ENCODE results near the gene SLC32A1.
A peak's percentile ranks its signal among the peaks of the same experiment; 100 is the strongest.

SLC32A1 gene

GRCh38 chr20:38725931-38726803, 1.9 kb downstream of the SLC32A1 start:
- DNase-seq = no peak

- DNase-seq = no peak
Measured at GRCh38 chr20:38726804-38727606, 2.7 kb downstream of the SLC32A1 start.

DNA sequence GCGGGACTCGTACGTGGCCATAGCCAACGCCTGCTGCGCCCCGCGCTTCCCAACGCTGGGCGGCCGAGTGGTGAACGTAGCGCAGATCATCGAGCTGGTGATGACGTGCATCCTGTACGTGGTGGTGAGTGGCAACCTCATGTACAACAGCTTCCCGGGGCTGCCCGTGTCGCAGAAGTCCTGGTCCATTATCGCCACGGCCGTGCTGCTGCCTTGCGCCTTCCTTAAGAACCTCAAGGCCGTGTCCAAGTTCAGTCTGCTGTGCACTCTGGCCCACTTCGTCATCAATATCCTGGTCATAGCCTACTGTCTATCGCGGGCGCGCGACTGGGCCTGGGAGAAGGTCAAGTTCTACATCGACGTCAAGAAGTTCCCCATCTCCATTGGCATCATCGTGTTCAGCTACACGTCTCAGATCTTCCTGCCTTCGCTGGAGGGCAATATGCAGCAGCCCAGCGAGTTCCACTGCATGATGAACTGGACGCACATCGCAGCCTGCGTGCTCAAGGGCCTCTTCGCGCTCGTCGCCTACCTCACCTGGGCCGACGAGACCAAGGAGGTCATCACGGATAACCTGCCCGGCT, 3.4 kb downstream of the SLC32A1 start:
- DNase-seq = no peak

GRCh38 chr20:38728191-38728781, 4.0 kb downstream of the SLC32A1 start:
- no peak for DNase-seq

DNA sequence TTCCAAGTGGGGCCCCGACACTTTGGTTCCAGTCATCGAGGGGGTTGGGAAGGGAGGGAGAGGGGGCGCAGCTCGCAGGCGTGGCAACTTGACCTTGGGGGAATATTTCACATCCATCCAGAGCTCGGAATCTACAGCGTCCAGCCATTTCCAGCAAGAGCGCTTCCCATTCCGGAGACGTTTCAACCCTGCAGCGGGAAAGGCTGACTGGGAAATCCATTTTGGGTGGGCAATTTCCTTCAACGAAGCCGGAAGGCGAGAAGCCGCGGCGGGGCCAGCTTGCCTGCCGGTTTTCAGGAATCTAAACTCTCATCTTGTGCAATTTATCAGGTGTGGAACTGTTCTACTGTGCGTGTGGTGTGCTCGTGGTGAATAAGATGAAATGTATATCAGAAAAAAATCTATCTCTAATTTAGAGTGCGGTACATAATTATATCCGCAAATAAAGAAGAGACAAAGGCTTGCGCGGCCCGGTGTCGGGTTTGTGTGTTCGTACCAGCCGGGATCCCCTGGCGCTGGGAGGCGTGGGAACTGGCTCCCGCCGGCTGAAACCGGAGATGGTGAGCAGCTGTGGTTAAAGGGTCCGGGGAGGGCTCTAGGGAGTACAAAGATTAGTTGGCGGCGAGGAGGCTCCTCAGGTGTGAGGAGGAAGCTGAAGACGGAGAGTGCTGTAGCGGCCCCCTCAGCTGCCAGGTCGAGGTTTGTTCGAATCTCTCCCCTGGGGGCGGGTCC, 4.8 kb downstream of the SLC32A1 start:
- no peak for DNase-seq

DNA sequence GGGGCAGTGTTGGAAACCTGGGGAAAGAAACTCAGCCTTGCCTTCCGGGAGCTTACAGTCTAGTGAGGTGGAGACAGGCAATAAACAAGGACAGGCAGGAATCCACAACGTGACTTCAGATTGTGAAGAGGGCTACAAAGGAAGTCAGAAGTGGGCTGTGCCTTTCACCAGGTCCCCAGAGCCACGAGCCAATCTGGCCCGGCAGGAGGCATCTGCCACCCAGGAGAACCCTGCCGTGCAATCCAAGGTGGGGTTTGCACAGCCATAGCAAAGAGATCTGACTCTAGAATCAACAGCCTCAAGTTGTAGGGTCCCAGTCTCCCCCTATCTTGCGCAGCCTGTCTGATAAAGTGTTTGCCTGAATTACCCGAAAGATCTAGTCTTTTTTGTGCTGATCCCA, 5.5 kb downstream of the SLC32A1 start:
- DNase-seq = no peak

DNA sequence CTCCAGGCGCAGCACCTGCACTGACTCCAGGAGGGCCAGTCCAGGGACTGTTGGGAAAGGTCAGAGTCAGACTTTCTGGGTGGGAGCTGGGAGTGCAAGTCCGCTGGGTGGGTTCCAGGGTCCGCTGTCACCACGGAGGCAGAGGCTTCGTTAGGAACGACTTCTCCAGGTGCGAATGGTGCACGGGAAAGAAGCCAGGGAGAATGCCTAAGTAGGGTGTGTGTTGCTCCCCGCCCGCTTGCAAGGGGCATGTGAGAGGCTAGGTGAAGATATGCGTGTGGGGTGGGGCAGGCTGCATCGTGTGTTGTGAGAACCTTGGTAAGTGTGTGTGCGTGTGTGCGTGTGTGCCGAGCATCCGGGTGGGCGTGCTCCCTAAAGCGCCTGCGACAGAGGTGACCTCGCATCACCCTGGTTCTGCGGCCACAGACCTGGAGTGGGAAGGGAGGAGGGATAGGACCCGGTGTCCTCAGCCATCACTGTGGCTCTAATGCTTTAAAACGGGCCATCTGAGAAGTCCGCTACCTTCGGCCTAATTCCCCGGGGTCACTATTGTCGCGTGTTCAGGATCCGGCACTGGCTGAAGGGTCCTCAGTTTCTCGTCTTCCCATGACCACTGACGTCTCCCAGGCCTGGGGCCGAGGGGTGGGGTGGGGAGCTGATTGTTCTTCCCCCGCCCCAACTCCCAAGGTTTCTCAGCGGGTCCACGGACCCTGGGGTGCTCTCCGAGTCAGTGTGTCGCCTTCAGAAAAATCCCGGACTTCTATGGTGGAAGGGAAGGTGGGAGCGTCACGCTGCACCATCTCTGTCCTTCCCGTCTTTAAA, 6.1 kb downstream of the SLC32A1 start:
- no peak for DNase-seq

- peak; percentile 32 for DNase-seq
Measured at GRCh38 chr20:38730989-38731737, 6.9 kb downstream of the SLC32A1 start.

GRCh38 chr20:38731738-38732113, 7.4 kb downstream of the SLC32A1 start:
- DNase-seq = no peak

DNA sequence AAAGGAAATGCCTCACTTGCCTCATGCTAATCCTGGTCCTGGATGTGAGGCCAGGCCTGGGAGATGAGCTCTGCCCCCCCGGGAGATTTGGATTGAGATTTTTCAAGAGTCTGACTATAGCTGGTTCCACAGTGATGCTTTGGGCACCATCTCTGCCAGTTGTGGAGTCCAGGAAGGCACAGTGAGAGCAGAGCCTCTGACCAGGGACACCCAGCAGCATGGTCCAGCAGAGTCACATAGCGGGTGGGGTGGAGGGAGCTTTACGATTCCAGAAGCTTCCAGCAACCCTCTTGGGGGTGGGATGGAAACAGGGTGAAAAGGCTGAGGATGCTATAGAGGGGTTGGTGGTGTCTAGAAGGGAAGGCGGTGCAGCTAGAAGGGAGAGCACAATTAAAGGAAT, 8.7 kb downstream of the SLC32A1 start:
- DNase-seq = no peak

DNA sequence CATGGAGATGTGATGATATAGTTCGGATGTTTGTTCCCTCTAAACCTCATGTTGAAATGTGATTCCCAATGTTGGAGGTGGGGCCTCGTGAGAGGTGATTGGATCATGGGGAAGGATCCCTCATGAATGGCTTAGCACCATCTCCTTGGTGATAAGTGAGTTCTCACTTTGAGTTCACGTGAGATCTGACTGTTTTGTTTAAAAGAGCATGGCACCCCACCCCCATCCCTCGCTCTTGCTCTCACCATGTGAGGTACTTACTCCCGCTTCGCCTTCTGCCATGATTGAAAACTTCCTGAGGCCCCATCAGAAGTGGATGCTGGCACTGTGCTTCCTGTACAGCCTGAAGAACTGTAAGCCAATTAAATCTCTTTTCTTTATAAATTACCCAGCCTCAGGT, 10.9 kb downstream of the SLC32A1 start:
- DNase-seq = no peak

GRCh38 chr20:38737887-38738286, 13.6 kb downstream of the SLC32A1 start:
- DNase-seq = no peak

- no peak for DNase-seq
Measured at GRCh38 chr20:38745757-38746156, 21.5 kb downstream of the SLC32A1 start.

DNA sequence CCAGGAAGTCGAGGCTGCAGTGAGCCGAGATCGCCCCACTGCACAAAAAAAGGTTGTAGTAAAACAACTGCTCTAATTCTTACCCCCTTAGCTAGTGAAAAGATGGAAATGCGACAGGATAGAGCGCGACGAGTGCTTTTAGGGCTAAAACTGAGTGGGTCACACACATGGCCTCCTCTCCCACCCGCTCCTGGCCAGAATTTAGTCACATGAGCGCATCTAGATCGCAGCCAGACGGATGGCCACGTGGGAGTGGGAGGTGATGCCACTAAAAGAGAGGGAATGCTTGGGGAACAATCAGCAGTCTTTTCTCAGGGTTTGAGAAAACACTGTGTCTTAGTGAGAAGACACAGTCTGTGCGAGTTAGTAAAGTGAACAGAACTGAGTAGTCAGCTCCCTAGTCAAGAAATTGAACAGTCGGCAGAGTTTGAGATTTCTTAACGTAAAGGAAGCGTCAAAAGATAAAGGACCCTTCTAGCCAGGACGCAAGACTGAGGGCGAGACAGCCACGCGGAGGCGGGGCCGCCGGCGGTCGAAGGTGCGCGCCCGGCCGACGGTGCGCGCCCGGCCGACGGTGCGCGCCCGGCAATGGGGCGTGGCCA, 23.3 kb downstream of the SLC32A1 start:
- no peak for DNase-seq

DNA sequence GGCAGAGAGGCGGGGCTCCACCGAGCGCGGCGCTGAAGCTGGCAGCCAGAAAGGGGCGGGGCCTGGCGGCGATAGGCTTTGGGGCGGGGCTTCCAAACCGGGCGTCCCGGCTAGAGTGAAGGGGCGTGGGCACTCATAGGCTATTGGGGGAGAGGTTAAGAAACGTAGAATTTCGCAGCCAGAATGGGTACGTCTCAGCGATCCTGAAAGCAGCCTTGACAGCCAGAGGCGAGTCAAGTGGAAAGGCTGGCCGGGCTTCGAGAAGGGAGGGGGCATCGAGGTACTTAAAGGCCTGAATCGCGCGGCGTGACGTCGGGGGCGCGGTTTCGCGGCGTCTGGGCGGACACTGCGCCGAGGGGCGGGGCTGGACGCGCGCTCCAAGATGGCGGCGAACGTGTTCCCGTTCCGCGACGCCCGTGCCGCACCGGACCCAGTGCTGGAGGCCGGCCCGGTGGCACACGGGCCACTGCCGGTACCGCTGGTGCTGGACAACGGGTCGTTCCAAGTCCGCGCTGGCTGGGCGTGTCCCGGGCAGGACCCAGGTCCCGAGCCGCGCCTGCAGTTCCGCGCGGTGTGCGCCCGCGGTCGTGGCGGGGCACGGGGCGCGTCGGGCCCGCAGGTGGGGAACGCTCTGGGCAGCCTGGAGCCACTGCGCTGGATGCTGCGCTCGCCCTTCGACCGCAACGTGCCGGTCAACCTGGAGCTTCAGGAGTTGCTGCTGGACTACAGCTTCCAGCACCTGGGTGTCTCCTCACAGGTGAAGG, 24.0 kb downstream of the SLC32A1 start, which contains the start of gene ACTR5:
ACTR5 (plus strand) TSS at position 364 of the 764 bp plus-strand sequence; CDS start at position 383, 19 bp downstream.
- peak; percentile 69 for DNase-seq

DNA sequence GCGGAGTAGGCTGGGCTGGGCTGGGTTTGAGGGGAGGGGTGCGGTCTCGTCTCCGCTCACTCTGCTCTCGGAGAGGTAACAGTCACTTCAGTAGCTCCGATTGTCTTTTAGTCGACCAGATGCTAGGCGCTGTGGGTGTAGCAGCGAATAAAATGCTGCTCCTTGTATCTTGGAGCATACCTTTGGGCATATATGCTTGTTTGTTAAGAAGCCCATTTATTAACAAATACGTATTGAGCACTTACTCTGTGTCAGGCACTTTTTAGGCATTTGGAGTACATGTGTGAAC, 24.5 kb downstream of the SLC32A1 start:
- no peak for DNase-seq

- no peak for DNase-seq
Measured at GRCh38 chr20:38751360-38751976, 27.2 kb downstream of the SLC32A1 start.

GRCh38 chr20:38752029-38752428, 27.7 kb downstream of the SLC32A1 start:
- no peak for DNase-seq

DNA sequence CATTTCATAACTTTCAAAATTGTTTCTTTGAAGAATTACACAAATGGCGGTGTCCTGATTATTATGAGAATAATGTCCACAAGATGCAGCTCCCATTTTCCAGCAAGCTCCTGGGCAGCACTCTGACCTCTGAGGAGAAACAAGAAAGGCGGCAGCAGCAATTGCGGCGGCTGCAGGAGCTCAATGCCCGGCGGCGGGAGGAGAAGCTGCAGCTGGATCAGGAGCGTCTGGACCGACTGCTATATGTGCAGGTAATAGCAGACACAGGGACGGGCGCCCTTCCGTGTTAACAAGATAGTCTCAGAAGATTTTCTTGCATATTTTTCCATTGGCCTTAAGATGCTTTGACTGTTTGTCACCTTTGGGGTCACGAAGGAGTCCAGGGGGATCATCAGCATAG, 30.6 kb downstream of the SLC32A1 start:
- DNase-seq = no peak

Data from DMS153 (cell line).